Astrocyte (in vitro differentiated cells and primary cell): Measurements from ENCODE around the gene HRC. TPM values are rescaled to one million over a fixed set of nuclear protein-coding genes. Genes with fewer than 3 reads are reported as not detected.

ENCODE experiments used
- DNase-seq: peaks from one replicate; pipeline ENCODE4 v3.0.0-alpha.2; 2010; ENCODE audit warnings: low read depth
- FAIRE-seq: peaks from 2 replicates; lab custom pipeline; 2011; peaks lifted over from hg19 to GRCh38; lab: Jason Lieb, UNC
- H2AFZ ChIP-seq: 2 replicates; pipeline ENCODE4 v1.6.0; 2012; ENCODE audit warnings: low read depth, low read length, inconsistent platforms
- H3K27ac ChIP-seq: 2 replicates; pipeline ENCODE4 v1.5.1; 2011; ENCODE audit warnings: low read depth, low read length, inconsistent platforms
- H3K27me3 ChIP-seq: 2 replicates; pipeline ENCODE4 v1.6.0; 2011; ENCODE audit warnings: low read length, inconsistent platforms; ENCODE audit not compliant: insufficient read depth
- H3K36me3 ChIP-seq: 2 replicates; pipeline ENCODE4 v1.5.1; 2011; ENCODE audit warnings: low read length, inconsistent platforms; ENCODE audit not compliant: insufficient read depth
- H3K4me1 ChIP-seq: 2 replicates; pipeline ENCODE4 v1.5.1; 2011; ENCODE audit warnings: low read length, inconsistent platforms; ENCODE audit not compliant: insufficient read depth
- H3K4me2 ChIP-seq: 2 replicates; pipeline ENCODE4 v1.6.0; 2012; ENCODE audit warnings: low read length, inconsistent platforms
- H3K4me3 ChIP-seq: 2 replicates; pipeline ENCODE4 v1.5.1; 2011; ENCODE audit warnings: low read depth, mild to moderate bottlenecking, low read length, inconsistent platforms; ENCODE audit not compliant: insufficient read depth
- H3K79me2 ChIP-seq: 2 replicates; pipeline ENCODE4 v1.6.0; 2012; ENCODE audit warnings: mild to moderate bottlenecking, low read length, inconsistent platforms; ENCODE audit not compliant: insufficient read depth
- H3K9ac ChIP-seq: 2 replicates; pipeline ENCODE4 v1.6.0; 2012; ENCODE audit warnings: mild to moderate bottlenecking, low read length, inconsistent platforms
- H3K9me3 ChIP-seq: 2 replicates; pipeline ENCODE4 v1.5.1; 2012; ENCODE audit warnings: low read depth, mild to moderate bottlenecking, low read length, inconsistent platforms; ENCODE audit not compliant: insufficient read depth
- H4K20me1 ChIP-seq: 2 replicates; pipeline ENCODE4 v1.6.0; 2012; ENCODE audit warnings: low read length, inconsistent platforms; ENCODE audit not compliant: insufficient read depth
- H3K27ac Mint-ChIP-seq: one replicate; pipeline ENCODE4 v1.8.0; 2021; ENCODE audit warnings: mild to moderate bottlenecking, mixed read lengths; ENCODE audit not compliant: unreplicated experiment
- H3K27me3 Mint-ChIP-seq: one replicate; pipeline ENCODE4 v1.8.0; 2021; ENCODE audit warnings: low read depth, mixed read lengths; ENCODE audit not compliant: unreplicated experiment
- H3K36me3 Mint-ChIP-seq: one replicate; pipeline ENCODE4 v1.8.0; 2021; ENCODE audit warnings: low read depth, mixed read lengths; ENCODE audit not compliant: unreplicated experiment
- H3K4me1 Mint-ChIP-seq: one replicate; pipeline ENCODE4 v1.8.0; 2021; ENCODE audit warnings: low read depth, mixed read lengths; ENCODE audit not compliant: unreplicated experiment
- H3K4me3 Mint-ChIP-seq: one replicate; pipeline ENCODE4 v1.8.0; 2021; ENCODE audit warnings: mild to moderate bottlenecking, moderate library complexity, mixed read lengths; ENCODE audit not compliant: unreplicated experiment
- H3K9me3 Mint-ChIP-seq: one replicate; pipeline ENCODE4 v1.8.0; 2021; ENCODE audit warnings: mild to moderate bottlenecking, mixed read lengths; ENCODE audit not compliant: unreplicated experiment
- CTCF ChIP-seq: IDR thresholded peaks from 2 replicates; pipeline ENCODE4 v1.5.1; 2011; ENCODE audit warnings: low read depth, mild to moderate bottlenecking, inconsistent platforms, low read length, moderate library complexity; ENCODE audit not compliant: insufficient read depth
- EZH2 ChIP-seq: IDR thresholded peaks from 2 replicates; pipeline ENCODE4 v1.6.1; 2012; ENCODE audit warnings: mild to moderate bottlenecking, low read length, inconsistent platforms; ENCODE audit not compliant: insufficient read depth
- total RNA-seq: library from RNA; stranded (reverse); gene quantifications from 2 replicates; pipeline ENCODE4 v1.2.1, GENCODE V29; 2021

HRC gene
- total RNA-seq, 1 donor from 2014 or later, result not detected

GRCh38 chr19:49193822-49194394, 38.7 kb upstream of the HRC start:
- FAIRE-seq (no peak), DNase-seq (no peak)
- no peak overlapping the region for H3K27ac ChIP-seq
- Mint-ChIP-seq H3K4me3 (no peak overlapping the region), H3K27me3 (peaks cover 3% of the 10 kb centered on the region), H3K9me3 (peaks cover 3% of the 10 kb centered on the region), H3K4me1 (no peaks in the 10 kb centered on the region), H3K27ac (no peak overlapping the region), H3K36me3 (peaks cover 42% of the 10 kb centered on the region)
- TF ChIP-seq EZH2, result no peak
- no peak for TF ChIP-seq CTCF
- H3K4me1 ChIP-seq, result peaks cover 3% of the 10 kb centered on the region
- H4K20me1 ChIP-seq, result no peaks in the 10 kb centered on the region
- no peak overlapping the region for H3K9ac ChIP-seq
- no peak overlapping the region for H3K4me3 ChIP-seq
- no peaks in the 10 kb centered on the region for H3K27me3 ChIP-seq
- H3K9me3 ChIP-seq, result no peaks in the 10 kb centered on the region
- H3K79me2 ChIP-seq, result no peaks in the 10 kb centered on the region
- no peak overlapping the region for H2AFZ ChIP-seq
- H3K4me2 ChIP-seq, result no peak overlapping the region
- peaks cover 11% of the 10 kb centered on the region for H3K36me3 ChIP-seq

- no peak for FAIRE-seq
- DNase-seq, result no peak
- Histone ChIP-seq H3K27ac (no peak overlapping the region), H3K79me2 (no peaks in the 10 kb centered on the region), H4K20me1 (no peaks in the 10 kb centered on the region), H2AFZ (no peak overlapping the region), H3K9ac (no peak overlapping the region), H3K36me3 (peaks cover 11% of the 10 kb centered on the region), H3K4me1 (no peaks in the 10 kb centered on the region), H3K4me2 (no peak overlapping the region), H3K9me3 (no peaks in the 10 kb centered on the region), H3K4me3 (no peak overlapping the region), H3K27me3 (no peaks in the 10 kb centered on the region)
- Mint-ChIP-seq H3K9me3 (peaks cover 5% of the 10 kb centered on the region), H3K27me3 (peaks cover 3% of the 10 kb centered on the region), H3K27ac (no peak overlapping the region), H3K4me3 (no peak overlapping the region), H3K36me3 (peaks cover 52% of the 10 kb centered on the region), H3K4me1 (no peaks in the 10 kb centered on the region)
- TF ChIP-seq EZH2, result no peak
- no peak for TF ChIP-seq CTCF
Measured at GRCh38 chr19:49190781-49191180, 35.6 kb upstream of the HRC start.

GRCh38 chr19:49189259-49189658, 34.1 kb upstream of the HRC start:
- Histone ChIP-seq H3K79me2 (no peaks in the 10 kb centered on the region), H3K9ac (no peak overlapping the region), H3K4me3 (no peak overlapping the region), H3K9me3 (no peaks in the 10 kb centered on the region), H3K4me1 (no peaks in the 10 kb centered on the region), H3K27me3 (no peaks in the 10 kb centered on the region), H2AFZ (no peak overlapping the region), H3K4me2 (no peak overlapping the region), H4K20me1 (no peaks in the 10 kb centered on the region), H3K36me3 (peaks cover 11% of the 10 kb centered on the region), H3K27ac (no peak overlapping the region)
- Mint-ChIP-seq H3K4me1 (no peaks in the 10 kb centered on the region), H3K27ac (peak overlapping the region; percentile 12), H3K4me3 (no peak overlapping the region), H3K36me3 (peaks cover 58% of the 10 kb centered on the region), H3K27me3 (peaks cover 3% of the 10 kb centered on the region), H3K9me3 (peaks cover 6% of the 10 kb centered on the region)
- DNase-seq (no peak), FAIRE-seq (no peak)
- TF ChIP-seq EZH2 (no peak), CTCF (no peak)
